HFFc6 (cell line): ENCODE data around the gene HOXD9. TPM values are rescaled to one million over a fixed set of nuclear protein-coding genes. Genes with fewer than 3 reads are reported as not detected.

Experiments
- DNase-seq: peaks from one replicate; pipeline ENCODE4 v3.0.0-alpha.2; 2018
- H3K27ac Mint-ChIP-seq: 2 replicates; pipeline ENCODE4 v1.8.0; 2020; ENCODE audit warnings: mild to moderate bottlenecking, mixed read lengths
- H3K27me3 Mint-ChIP-seq: 2 replicates; pipeline ENCODE4 v1.8.0; 2021; ENCODE audit warnings: mild to moderate bottlenecking, moderate library complexity, mixed read lengths; ENCODE audit not compliant: insufficient read depth
- H3K36me3 Mint-ChIP-seq: 2 replicates; pipeline ENCODE4 v1.8.0; 2021; ENCODE audit warnings: low read depth, mixed read lengths
- H3K4me1 Mint-ChIP-seq: 2 replicates; pipeline ENCODE4 v1.8.0; 2020; ENCODE audit warnings: low read depth, mixed read lengths
- H3K4me3 Mint-ChIP-seq: 2 replicates; pipeline ENCODE4 v1.8.0; 2020; ENCODE audit warnings: mild to moderate bottlenecking, moderate library complexity, mixed read lengths
- H3K9me3 Mint-ChIP-seq: 2 replicates; pipeline ENCODE4 v1.8.0; 2020; ENCODE audit warnings: mild to moderate bottlenecking, mixed read lengths
- long read RNA-seq: library from polyadenylated mRNA; unstranded; transcript quantifications from one replicate; pipeline ENCODE4 v2.0.0, GENCODE V29; 2019
- total RNA-seq, 6 experiments: library from RNA; stranded (reverse); fragmentation: NEBNext Ultra II Directional; extraction: Animal tissue kit (Norgen Biotek cat#: 25700); gene quantifications; 2 replicates in 1 of 6; 3 replicates in 5 of 6; pipeline ENCODE4 v1.2.3, GENCODE V29; 2021
- TF ChIP-seq, protein P1 (sequence below): fragments of 200-600 bp; sonication (generic); IDR thresholded peaks from 2 replicates; pipeline ENCODE4 v1.5.0; 2021; ENCODE audit warnings: antibody characterized with exemption, mild to moderate bottlenecking

The HOXD9 gene
- total RNA-seq, result 1 to 10 TPM; 2.1 to 2.7 (median 2.4) TPM
- long read RNA-seq, partial matches to known transcripts, result 0 of 1 reads
- long read RNA-seq, other reads (novel, unspliced or antisense), result 1 of 1 reads

DNA sequence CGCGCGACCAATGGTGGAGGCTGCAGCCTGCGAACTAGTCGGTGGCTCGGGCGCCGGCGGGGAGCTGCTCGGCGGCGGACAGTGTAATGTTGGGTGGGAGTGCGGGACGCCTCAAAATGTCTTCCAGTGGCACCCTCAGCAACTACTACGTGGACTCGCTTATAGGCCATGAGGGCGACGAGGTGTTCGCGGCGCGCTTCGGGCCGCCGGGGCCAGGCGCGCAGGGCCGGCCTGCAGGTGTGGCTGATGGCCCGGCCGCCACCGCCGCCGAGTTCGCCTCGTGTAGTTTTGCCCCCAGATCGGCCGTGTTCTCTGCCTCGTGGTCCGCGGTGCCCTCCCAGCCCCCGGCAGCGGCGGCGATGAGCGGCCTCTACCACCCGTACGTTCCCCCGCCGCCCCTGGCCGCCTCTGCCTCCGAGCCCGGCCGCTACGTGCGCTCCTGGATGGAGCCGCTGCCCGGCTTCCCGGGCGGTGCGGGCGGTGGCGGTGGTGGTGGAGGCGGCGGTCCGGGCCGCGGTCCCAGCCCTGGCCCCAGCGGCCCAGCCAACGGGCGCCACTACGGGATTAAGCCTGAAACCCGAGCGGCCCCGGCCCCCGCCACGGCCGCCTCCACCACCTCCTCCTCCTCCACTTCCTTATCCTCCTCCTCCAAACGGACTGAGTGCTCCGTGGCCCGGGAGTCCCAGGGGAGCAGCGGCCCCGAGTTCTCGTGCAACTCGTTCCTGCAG lies at the start of gene HOXD9:
Gene HOXD9, plus strand, starts transcription at position 37 of the 728 bp plus-strand sequence. Its CDS starts 50 bp downstream, at position 87.
- Mint-ChIP-seq H3K4me3 (peak within 1 kb of the TSS; percentile 67; the same call in 1 of the 2 replicates), H3K4me1 (peaks cover 12% of the 10 kb centered on the region), H3K27ac (no peak within 1 kb of the TSS), H3K36me3 (peaks cover 14% of the 10 kb centered on the region), H3K9me3 (no peaks in the 10 kb centered on the region), H3K27me3 (peaks cover 11% of the 10 kb centered on the region)
- TF ChIP-seq, protein P1, sequence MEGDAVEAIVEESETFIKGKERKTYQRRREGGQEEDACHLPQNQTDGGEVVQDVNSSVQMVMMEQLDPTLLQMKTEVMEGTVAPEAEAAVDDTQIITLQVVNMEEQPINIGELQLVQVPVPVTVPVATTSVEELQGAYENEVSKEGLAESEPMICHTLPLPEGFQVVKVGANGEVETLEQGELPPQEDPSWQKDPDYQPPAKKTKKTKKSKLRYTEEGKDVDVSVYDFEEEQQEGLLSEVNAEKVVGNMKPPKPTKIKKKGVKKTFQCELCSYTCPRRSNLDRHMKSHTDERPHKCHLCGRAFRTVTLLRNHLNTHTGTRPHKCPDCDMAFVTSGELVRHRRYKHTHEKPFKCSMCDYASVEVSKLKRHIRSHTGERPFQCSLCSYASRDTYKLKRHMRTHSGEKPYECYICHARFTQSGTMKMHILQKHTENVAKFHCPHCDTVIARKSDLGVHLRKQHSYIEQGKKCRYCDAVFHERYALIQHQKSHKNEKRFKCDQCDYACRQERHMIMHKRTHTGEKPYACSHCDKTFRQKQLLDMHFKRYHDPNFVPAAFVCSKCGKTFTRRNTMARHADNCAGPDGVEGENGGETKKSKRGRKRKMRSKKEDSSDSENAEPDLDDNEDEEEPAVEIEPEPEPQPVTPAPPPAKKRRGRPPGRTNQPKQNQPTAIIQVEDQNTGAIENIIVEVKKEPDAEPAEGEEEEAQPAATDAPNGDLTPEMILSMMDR, result no peak
- DNase-seq, result no peak

DNA sequence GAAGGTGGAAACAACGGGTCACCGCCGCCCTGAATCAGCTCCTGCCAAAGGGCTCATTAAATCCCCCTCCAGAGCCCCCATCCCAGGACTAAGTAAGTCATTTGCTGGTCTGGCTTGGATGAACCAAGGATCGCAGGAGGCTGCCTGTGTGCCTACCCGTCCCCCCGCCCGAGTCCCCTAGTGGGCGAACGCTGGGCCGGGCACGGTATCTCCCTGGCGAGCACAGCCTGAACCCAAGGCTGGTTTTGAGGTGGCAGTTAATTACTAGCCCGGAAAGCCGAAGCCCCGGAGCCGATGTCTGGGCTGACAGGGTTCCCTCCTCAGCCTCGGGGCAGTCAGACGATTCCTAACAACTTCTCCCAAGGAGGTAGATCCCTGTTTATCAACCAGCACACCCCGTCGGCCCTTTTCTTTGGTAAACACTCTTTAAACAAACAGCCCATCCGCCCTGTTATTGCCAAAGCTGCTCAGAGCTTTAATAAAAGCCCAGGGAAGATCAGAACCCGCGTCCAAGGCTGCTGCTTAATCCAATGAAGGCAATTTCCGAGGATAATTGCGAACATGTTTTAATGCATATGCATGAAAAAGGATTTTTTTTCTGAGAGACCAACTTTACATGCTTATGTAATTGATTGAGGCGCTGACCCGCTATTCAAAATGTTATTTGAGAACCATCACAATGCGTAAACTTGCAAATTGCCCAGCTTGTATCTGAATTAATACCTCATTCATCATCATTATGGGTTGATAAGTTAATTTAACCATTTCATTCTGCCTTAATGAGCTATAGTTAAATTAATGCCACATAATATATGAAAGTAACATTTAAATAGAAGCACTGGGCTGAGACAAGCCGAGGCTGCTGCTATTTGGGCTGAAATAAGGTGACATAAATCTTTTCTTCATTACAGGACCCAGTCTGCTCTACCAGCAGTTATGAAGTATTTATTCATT lies 49.3 kb upstream of the HOXD9 start:
- H3K27me3 Mint-ChIP-seq, result peaks cover 35% of the 10 kb centered on the region
- TF ChIP-seq, protein P1, result no peak
- no peaks in the 10 kb centered on the region; the same call in 1 of the 2 replicates for H3K9me3 Mint-ChIP-seq
- DNase-seq, result no peak
- no peaks in the 10 kb centered on the region for H3K4me1 Mint-ChIP-seq
- H3K27ac Mint-ChIP-seq, result no peak overlapping the region
- H3K36me3 Mint-ChIP-seq, result no peaks in the 10 kb centered on the region
- no peak overlapping the region for H3K4me3 Mint-ChIP-seq

DNA sequence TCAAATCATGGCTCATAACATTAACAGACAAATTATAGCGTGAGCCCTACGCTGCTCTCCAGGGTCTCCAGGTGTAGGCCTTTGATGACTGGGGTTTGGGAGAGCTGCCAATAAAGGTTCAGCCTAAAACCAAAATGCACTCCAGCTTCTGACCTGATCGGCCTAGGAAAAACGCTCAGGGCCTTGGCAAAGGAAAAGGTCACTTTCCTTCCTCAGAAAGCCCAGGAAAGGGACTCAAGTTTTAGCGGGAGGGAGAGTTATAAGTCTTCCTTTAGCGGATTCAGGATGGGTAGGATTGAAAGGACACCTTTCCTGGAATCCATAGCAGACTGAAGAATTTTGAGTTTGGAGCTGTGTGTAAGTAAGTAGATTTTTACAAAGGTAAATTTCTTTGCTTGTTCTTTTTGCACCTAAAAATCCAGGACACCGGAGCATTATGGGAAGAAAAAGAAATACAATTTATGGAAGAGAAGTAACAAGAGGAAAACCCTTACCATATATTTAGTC lies 47.5 kb upstream of the HOXD9 start:
- H3K27me3 Mint-ChIP-seq, result peaks cover 48% of the 10 kb centered on the region
- no peaks in the 10 kb centered on the region for H3K9me3 Mint-ChIP-seq
- no peaks in the 10 kb centered on the region for H3K36me3 Mint-ChIP-seq
- peaks cover 7% of the 10 kb centered on the region for H3K4me1 Mint-ChIP-seq
- no peak for DNase-seq
- H3K4me3 Mint-ChIP-seq, result no peak overlapping the region
- H3K27ac Mint-ChIP-seq, result no peak overlapping the region
- TF ChIP-seq, protein P1, result no peak

DNA sequence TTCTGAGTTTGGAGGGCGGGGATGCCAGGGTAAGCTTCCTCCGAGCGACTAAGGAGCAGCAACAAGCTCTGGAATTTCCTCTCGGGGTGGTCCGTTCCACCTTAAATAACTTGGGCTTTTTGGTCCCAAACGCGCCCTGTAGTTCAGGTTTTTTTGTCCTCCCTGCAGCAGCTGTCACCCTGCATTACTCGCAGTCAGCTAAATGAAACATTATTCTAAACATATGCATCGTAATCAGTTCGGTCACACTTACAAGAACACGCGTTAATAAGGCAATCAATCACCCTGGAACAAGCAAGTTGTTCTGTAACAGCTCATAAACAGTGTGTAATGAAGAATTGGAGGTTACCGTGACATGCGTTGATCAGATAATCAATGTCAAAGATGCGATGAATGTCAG lies 47.0 kb upstream of the HOXD9 start:
- H3K36me3 Mint-ChIP-seq, result no peaks in the 10 kb centered on the region
- H3K27ac Mint-ChIP-seq, result no peak overlapping the region
- peak overlapping the region; percentile 33; the same call in 1 of the 2 replicates for H3K4me3 Mint-ChIP-seq
- no peaks in the 10 kb centered on the region for H3K9me3 Mint-ChIP-seq
- TF ChIP-seq, protein P1, result no peak
- peaks cover 7% of the 10 kb centered on the region for H3K4me1 Mint-ChIP-seq
- peaks cover 46% of the 10 kb centered on the region for H3K27me3 Mint-ChIP-seq
- DNase-seq, result no peak

DNA sequence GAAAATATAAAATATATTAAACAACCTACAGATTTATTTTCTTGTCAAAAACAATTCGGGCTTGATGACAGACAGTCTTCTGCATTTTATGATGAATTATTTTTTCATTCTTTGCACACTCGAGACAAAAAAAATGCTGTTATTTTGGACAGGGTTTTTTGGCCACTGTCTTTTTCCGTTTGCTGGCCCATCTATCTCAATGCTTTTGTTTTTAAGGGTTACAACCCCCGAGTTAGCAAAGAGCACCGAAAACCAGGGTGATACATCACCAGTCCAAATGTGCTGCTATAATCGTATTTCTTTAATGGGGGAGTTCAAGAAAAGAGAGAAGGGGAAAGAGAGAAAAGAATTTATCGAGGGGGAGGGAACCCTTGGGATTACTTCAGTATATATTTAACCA lies 46.5 kb upstream of the HOXD9 start:
- H3K4me3 Mint-ChIP-seq, result no peak overlapping the region; the same call in 1 of the 2 replicates
- peaks cover 3% of the 10 kb centered on the region for H3K9me3 Mint-ChIP-seq
- DNase-seq, result no peak

More for the DNA sequence above, 46.5 kb upstream of the HOXD9 start:
- TF ChIP-seq, protein P1, result no peak
- H3K27ac Mint-ChIP-seq, result no peak overlapping the region
- peaks cover 7% of the 10 kb centered on the region for H3K4me1 Mint-ChIP-seq
- H3K27me3 Mint-ChIP-seq, result peaks cover 44% of the 10 kb centered on the region
- H3K36me3 Mint-ChIP-seq, result peaks cover 1% of the 10 kb centered on the region; the same call in 1 of the 2 replicates
